GM21515 (cell line): ENCODE data around the gene MINAR1.
"Not testable (repeated sequence)": the region's sequence is repeated elsewhere in the genome, so short reads cannot be mapped to it uniquely, and the experiment has no call there.

Experiments used
- ATAC-seq: cut with Tn5 transposase; IDR thresholded peaks from one replicate; pipeline ENCODE4 v1.9.1; 2021; ENCODE audit not compliant: unreplicated experiment

MINAR1 gene, protein sequence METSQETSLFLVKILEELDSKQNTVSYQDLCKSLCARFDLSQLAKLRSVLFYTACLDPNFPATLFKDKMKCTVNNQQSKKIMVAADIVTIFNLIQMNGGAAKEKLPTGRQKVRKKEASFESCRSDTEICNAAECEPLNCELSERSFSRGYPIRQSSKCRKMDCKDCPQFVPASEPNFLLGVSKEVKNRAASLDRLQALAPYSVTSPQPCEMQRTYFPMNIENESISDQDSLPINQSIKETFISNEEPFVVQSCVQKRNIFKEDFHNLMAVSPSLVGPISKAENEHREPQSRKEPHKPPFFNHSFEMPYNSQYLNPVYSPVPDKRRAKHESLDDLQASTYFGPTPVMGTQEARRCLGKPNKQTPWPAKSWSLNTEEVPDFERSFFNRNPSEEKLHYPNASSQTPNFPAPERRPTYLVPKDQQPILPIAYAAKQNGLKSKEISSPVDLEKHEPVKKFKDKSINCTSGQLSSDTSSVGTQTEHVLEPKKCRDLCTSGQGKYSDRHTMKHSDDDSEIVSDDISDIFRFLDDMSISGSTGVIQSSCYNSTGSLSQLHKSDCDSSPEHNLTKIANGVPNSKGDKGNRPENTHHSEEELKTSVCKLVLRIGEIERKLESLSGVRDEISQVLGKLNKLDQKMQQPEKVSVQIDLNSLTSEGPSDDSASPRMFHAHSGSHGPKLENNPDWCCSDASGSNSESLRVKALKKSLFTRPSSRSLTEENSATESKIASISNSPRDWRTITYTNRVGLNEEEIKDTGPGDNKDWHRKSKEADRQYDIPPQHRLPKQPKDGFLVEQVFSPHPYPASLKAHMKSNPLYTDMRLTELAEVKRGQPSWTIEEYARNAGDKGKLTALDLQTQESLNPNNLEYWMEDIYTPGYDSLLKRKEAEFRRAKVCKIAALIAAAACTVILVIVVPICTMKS

DNA sequence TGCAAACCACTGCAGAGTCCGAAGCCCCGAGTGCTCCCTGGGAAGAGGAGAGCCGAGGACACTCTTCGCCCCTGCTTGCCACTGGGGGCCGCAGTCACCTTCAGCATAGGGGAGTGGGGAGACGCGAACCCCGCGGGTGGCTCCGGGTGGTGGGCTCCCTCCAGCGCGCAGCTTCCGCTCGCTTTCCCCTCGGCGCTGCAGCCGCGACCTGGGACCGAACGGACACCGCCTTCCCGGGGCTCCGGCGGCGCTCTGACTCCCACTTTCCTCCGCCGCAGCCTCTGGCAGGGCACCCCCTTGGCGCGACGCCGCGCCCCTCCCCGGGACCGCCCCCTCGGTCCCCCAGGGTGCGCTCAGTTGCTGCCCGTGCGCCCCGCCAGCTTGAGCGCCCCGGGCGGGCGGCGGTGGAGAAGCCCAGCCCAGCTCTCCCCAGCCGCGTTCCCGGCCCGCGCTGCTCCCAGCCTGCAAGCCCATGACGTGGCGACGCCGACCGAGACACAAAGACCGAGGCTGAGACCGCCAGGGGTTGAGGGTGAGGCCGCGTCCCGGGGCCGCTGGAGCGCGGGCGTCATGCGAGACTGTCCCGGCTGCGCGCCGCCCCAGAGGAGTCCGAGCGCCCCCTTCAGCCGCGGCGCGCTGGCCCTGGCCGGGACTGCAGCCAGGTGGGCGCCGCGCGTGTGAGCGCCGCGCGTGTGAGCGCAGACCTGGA, at the start of gene MINAR1:
Gene MINAR1, plus strand, starts transcription at position 701 of the 709 bp plus-strand sequence. CDS start 23,812 bp downstream, outside the sequence.
- ATAC-seq: no peak

DNA sequence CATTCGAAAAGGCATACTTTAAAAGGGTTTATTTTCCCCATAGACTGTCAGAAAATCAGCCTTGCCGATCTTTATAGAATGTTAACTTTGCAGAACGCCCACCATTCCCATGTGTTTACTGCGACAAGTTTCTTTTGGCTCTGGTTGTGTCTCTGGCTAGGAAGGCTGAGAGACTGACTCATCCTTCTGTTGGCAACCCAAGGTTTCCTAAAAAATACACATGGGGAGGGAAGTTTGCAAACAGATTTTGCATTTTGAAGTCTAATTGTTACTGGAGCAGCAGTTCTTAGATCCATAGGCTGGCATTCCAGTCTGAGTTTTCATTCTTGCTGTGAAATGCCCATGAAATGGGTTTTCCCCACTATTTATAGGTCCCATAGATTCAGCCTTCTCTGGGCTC, 37.9 kb upstream of the MINAR1 start:
- ATAC-seq: no peak

DNA sequence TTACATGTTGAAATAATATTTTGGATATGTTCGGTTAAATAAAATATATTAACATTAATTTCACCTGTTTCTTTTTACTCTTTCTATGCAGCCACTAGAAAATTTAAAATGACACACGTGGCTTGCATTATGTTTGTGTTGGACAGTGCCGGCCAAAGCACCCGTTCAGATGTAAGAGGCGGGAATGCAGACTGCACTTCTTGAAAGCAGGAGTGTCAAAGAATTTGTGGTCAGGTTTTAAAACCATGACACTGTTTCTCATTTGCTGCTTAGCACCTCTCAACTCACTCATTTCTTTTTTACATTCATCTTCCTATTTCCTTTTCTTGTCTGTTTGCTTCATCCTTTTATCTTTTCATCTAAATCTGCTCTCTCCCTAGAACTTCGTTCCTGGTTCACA, 35.3 kb upstream of the MINAR1 start:
- no peak for ATAC-seq

DNA sequence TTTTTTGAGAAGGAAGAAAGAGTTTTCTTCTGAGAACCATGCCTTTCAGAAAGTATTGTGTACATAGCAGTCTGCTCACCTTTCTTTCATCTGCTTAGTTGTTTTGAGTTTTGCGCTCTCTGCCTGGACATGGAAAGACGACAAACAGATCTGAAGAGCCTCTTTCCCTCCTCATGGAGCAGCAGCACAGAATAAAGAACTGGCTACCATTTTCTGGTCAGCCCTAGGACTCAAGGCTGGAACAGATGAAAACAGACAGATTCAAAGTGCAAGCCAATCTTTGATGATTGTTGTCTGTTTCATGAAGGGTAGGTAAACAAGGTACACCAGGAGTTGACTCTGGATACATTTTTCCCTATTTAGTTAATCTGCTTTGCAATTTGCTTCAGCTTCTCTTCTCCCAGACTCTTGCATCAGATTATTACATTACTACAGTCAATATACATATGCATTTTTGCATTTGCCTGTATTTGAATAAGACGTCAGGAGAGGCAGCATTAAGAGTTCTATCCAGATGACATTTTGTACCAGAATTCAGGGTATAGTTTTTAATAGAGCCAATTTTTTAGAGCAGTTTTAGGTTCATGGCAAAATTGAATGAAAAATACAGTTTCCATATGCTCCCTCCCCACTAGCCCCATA, 34.7 kb upstream of the MINAR1 start:
- ATAC-seq: no peak

DNA sequence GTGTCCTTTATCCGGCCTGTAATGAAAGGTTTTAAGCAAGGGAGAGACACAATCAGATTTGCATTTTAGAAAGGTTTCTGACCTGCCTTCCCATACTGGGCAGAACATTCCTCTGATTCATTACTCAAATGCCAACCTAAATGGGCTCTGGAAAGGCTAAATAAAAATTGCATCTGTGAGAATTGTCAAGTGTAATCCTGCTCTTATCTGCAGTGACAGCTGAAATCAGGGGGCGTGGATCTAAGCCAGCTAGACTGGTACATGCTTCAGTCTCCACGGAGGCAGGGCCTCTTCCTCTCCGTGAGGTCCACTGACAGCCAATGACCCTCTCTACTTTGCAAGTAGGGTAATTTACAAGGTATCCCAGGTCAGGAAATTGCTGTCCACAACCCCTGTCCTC, 32.5 kb upstream of the MINAR1 start:
- no peak for ATAC-seq

DNA sequence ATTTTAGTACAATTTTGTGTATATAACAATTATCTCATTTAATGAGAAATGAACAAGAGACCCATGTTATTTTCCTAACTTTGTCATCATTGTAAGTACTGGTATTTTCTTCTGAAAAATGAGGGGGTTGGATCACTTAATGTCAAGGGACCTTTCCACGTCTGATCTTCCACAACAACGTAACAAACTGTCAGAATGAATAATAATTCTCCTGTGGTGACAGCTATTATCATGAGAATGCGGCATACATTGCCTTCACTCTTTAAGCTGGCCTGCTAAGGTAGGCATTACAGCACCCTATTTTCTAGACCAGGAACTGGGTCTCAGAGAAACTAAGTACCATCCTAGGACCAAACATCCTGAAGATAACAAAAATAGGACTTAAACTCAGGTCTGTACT, 31.5 kb upstream of the MINAR1 start:
- ATAC-seq: no peak

DNA sequence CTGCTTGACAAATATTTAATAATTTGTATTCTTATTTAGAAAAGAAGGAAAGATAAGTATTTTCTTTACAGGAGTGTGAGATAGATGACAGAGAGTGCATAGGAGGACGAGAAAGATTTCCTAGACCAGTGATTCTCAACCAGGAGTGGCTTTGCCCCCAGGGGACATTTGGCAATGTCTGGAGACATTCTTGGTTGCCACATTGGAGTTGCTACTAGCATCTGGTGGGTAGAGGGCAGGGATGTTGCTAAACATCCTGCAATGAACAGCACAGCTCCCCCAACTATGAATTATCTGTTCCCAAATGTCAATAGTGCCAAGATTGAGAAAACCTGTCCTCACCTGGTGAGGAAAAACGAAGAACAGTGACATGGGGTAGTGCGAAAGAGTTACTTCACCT, 30.8 kb upstream of the MINAR1 start:
- no peak for ATAC-seq

DNA sequence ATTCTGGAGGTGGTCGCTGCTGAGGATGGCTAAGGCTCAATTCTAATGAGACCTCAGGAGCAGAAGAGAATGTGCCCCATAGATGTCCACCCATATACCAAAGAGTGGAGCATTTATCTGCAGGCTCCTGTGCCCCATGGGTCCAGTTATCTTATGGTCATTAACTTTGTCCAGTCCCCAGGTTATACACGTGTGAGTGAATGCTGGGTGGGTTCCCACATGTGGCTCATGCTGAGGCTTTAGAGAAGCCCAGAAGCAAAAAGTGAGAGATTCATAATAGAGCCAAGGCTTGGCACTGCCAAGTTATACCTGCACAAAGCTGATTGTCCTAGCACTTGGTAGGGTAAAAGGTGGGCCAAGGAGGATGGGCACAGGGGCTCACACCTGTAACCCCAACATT, 30.0 kb upstream of the MINAR1 start:
- ATAC-seq: no peak

DNA sequence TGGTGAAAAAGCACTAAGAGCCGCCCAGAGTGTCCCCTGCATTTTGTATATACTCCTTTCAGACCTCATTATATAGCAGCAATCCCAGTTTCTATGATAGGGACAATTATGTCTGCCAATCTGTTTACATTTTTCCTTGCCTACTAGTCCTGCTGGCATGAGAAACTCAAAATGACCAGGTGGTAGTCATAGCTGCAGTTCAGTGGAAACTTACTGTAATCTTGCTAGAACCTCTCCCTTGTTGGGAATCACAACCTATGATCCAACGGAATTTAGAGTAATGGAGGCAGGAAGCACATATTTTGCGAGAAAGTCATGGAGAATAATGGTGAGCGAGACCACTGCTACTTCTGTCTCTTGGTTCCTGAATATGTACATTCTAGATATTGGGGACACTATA, 28.6 kb upstream of the MINAR1 start:
- no peak for ATAC-seq

DNA sequence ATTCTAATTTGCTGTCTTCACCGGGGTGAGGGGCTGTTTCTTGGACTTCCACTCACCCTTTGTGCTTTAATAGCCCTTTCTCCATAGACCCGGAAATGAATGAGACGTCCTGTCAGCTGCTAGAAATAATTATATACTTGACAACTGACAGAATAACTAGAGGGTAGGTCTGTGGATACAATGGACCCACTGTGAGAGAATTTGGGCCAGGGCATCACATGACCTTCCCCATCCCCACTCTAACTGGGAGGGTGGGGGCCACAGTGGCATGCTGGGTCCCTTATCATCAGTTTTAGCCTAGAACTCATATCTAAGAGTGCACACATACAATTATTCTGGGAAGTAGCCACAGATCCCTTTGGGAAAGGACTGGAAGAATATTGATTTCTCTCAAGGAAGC, 25.9 kb upstream of the MINAR1 start:
- no peak for ATAC-seq

DNA sequence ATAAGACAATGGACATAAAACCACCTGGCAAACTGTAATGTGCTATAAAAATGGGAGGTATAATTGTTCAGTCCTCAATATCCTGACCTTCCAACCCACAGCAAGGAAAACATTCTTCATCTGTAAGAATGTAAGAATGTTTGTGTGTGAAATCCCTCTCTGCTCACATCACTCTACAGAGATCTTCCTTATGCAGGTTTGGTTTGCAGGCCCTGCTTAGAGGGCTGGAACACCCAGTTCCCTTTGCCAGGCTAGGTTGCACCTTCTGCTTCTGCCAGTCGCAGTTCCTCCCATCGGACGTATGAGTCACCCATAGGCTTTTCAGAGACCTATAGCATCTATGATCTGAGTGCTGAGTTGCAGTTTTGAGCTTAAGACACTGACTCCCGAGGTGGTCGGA, 24.1 kb upstream of the MINAR1 start:
- no peak for ATAC-seq

DNA sequence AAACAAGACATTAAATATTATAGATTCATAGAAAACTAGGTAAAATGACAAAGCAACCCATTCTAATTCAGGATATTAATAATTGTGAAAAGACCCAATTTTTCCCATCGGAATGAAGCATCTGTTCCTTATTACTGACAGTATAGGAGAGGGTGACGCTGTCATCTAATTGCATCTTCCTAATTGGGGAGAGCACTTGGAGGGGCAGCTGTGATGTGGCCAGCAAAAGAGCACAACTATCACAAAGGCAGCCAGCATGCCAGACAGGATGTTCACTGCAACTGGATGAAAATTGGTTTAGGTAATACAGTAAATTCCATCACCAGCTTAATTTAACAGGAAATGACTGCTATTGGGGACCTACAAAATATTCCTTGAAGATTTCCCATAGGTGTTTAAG, 21.9 kb upstream of the MINAR1 start:
- ATAC-seq: no peak

DNA sequence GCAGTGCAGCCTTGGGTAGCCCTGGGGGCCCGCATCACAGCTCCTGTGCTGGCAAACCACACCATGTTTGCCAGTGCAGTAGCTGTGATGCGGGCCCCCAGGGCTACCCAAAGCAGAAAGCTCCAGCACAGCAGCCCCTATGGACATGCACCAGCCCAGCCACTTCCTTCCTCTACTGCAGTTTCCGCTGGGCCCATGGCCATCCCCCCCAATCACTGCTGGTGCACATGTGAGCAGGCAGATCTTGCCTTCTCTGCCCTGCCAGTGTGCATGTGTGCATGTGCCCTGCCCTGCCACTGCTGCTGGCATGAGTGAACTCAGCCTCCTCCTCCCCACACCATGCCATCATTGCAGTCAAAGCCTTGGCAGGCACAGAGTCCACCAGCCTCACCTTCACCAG, 20.1 kb upstream of the MINAR1 start:
- ATAC-seq: no peak

DNA sequence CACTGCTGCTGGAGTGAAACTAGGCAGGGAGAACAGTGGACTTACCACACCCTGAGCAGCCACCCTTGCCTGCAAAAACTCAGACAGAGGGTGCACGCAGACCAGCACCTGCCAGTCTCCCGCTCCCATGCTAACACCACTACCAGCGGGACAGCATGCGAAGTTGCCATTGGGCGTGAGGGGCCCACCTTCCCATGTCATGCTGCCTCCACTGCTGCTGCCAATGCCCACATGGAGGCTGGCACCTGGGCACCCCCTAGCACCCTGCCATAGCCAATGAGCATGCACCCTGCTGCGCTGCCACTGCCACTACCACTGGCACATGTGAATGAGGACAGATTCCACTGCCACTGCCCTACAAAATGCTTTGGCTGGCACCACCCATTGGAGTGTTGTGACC, 19.7 kb upstream of the MINAR1 start:
- no peak for ATAC-seq

DNA sequence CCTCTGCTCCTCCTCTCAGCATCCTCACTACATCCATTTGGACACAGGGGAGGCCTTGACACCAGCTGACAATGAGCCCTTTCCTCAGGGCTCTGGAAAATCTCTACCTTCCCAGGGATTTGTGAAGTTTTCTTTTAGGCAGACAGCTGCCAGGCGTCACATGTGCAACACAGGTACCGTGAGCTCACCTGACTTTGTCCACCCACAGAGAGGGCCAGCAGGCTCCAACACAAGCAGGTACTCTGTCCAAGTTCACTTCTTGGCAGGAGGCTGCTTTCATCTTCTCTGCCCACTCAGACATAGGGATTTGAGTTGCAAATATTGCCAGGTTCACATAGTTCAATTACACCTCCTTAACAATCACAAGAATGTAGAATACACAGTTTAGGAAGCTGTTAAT, 15.3 kb upstream of the MINAR1 start:
- ATAC-seq: no peak

DNA sequence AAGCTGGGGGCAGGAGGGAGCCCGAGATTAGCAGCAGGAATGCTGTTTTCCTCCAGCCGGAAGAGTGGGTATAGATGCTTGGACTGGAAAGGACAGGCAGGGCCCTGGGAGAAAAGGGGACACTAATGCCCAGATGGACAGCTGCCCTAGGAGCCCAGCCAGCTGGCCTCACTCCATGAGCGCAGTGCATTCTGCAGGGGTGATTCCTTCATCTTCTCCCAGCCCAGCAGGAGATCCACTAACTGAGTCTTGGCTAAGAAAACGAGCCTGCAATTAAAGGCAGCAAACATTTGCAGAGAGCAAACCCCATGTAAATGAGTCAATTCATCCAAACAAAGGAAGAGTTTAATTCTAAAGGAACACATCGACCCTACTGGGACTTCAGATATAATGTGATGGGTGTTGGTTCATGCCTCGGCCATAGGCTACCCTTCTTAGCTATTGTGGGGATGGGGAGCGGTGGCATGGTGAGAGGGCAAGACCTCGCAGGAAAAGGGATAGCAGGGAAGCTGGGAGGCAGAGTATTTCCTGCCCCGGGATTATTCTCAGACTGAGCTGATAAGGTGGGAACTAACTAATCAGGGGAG, 13.3 kb upstream of the MINAR1 start:
- no peak for ATAC-seq

DNA sequence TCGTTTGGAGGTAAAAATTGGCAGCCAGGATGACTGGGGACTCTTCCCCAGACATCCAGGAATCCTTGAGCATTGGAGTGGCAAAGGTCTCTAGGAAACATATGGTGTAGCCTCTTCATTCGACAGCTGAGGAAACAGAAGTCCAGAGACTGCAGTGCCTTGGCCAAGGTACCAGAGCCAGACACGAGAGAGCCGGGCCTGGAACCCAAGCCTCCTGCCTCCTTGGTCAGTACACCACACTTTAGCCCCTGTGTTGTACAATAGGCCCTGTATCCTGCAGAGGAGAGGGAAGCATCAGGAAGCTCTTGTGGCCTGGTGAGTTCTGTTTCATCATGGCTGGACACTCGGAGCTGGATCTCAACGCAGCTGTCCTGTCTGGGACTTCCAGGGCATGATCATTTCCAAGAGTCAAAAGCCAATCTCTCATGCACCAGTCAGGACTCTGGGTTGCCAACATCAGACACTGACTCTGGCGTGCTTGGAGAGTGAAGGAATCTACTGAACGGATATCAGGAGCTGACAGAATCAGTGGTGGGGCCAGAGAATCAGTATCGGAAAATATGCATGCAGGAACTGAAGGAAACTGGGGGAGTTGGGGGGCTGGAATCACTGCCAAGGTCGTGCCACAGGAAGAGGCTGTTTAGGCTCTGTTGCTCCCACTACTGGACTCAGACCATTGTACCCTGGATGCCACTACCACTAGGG, 6.4 kb upstream of the MINAR1 start:
- ATAC-seq: no peak

DNA sequence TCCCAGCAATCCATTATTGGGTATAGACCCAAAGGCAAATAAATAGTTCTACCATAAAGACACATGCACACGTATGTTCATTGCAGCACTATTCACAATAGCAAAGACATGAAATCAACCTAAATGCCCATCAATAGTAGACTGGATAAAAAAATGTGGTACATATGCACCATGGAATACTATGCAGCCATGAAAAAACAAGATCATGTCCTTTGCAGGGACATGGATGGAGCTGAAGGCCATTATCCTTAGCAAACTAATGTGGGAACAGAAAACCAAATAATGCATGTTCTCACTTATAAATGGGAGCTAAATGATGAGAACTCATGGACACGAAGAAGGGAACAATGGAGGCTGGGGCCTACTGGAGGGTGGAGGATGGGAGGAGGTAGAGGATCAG, 5.2 kb upstream of the MINAR1 start:
- ATAC-seq: not testable (repeated sequence)

DNA sequence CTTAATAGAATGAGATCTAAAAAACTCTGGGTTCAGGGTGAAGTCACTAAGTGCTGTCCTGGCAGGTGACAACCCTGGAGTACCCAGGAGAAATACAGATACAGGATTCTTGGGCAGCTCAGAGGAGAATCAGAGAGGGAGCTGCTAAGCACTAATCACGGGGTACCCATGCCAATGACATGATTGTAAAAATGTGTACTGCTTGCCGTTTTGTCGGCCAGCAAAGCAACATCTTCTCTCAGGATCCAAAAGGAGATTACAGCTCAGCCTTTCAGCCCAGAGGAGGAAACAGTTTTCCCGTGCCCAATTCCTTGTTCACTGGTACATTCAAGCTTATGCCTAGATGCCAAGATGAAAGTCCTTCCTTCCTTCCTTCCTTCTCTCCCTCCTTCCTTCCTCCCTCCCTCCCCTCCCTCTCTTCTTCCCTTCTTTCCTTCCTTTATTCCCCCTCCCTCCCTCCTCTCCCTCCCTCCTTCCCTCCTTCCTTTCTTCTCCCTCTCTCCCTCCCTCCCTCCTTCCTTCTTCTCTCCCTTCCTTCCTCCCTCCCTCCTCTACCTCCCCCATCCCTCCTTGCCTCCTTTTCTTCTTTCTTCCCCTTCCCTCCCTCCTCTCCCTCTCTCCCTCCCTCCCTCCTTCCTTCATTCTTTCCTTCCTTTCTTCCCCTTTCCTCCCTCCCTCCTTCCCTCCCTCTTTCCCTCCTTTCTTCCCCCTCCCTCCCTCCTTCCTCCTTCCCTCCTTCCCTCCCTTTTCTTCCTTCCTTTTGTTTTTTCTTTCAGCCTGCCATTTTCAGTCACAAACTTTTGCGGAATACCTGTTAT, 4.1 kb upstream of the MINAR1 start:
- ATAC-seq: no peak
